Hepatocyte (in vitro differentiated cells): ENCODE measurements around the gene EIF3L.

ENCODE experiments used
- CTCF ChIP-seq: fragments of 200-600 bp; sonication (generic); IDR thresholded peaks from 2 replicates; pipeline ENCODE4 v1.5.1; 2016; ENCODE audit warnings: antibody characterized with exemption, mild to moderate bottlenecking; ENCODE audit not compliant: poor library complexity
- EZH2phosphoT487 ChIP-seq: fragments of 200-600 bp; sonication (generic); IDR thresholded peaks from one replicate; pipeline ENCODE4 v1.6.1; 2018; ENCODE audit warnings: antibody characterized with exemption, mild to moderate bottlenecking, low read depth, moderate library complexity; ENCODE audit not compliant: unreplicated experiment, severe bottlenecking

- no peak for TF ChIP-seq EZH2phosphoT487
- TF ChIP-seq CTCF, result no peak
These were observed 77.1 kb downstream of the EIF3L start for GRCh38 chr22:37926358-37926757.
